Ovary (tissue), 9 donors: Measurements from ENCODE around the gene CCDC138. TPM values are rescaled to one million over a fixed set of nuclear protein-coding genes. Genes with fewer than 3 reads are reported as not detected.

Experiments
- DNase-seq, 5 donors: peaks; one replicate each; pipeline ENCODE4 v3.0.0-alpha.2; 2019 to 2020
- H3K27ac ChIP-seq, 2 donors: fragments of 200-600 bp; one replicate each; pipeline versions ENCODE4 v1.5.1 to v1.8.0; 2019 to 2022
- H3K27me3 ChIP-seq: fragments of 200-600 bp; one replicate; pipeline ENCODE4 v1.8.0; 2022
- H3K36me3 ChIP-seq: fragments of 200-600 bp; sonication (generic); one replicate; pipeline ENCODE4 v1.5.1; 2019
- H3K4me1 ChIP-seq: one replicate; pipeline ENCODE4 v1.8.1; 2013; ENCODE audit warnings: mild to moderate bottlenecking, moderate library complexity; ENCODE audit not compliant: insufficient read depth
- H3K4me3 ChIP-seq: fragments of 200-600 bp; sonication (generic); one replicate; pipeline ENCODE4 v1.5.1; 2017
- H3K9me3 ChIP-seq, 2 donors: fragments of 200-600 bp in 1 of 2; sonication (generic) in 1 of 2; one replicate each; pipeline versions ENCODE4 v1.5.1 to v1.8.1; 2013 to 2019; ENCODE audit warnings: mild to moderate bottlenecking in 1 of 2, moderate library complexity in 1 of 2
- CTCF ChIP-seq, 3 donors: fragments of 450-650 bp in 2 of 3; fragments of 200-600 bp in 1 of 3; IDR thresholded peaks; one replicate each; pipeline versions ENCODE4 v1.5.1 to v1.8.0; 2016 to 2022; ENCODE audit warnings: antibody characterized with exemption in 3 of 3, mild to moderate bottlenecking in 1 of 3
- EP300 ChIP-seq: sonication (generic); formaldehyde crosslinking; IDR thresholded peaks from one replicate; pipeline ENCODE4 v1.6.1; 2017; ENCODE audit warnings: antibody characterized with exemption
- POLR2A ChIP-seq: fragments of 450-650 bp; IDR thresholded peaks from one replicate; pipeline ENCODE4 v1.6.1; 2017; ENCODE audit warnings: antibody characterized with exemption, mild to moderate bottlenecking, moderate library complexity
- WGBS, 3 donors: extraction: QIAGEN DNeasy Blood & Tissue Kit in 1 of 3; methylation state at CpG; one replicate each; pipeline versions ENCODE4 v1.1.5 to v1.1.7; 2013 to 2017; 5-methylcytosine and 5-hydroxymethylcytosine counted together
- intact Hi-C, 4 donors: fragments of 100-400 bp; cut with DNase I; formaldehyde crosslinking; loops; one replicate each; pipeline versions ENCODE4 v1.11.0 to v1.15.1; 2022 to 2023
- polyA plus RNA-seq, 2 donors: library from polyadenylated mRNA; stranded (reverse); fragments of 200-250 nt in 1 of 2; fragments of 350-450 nt in 1 of 2; fragmentation: Illumina TruSeq in 1 of 2; extraction: RNeasy Lipid Tissue Mini Kit (QIAGEN cat#74804) in 1 of 2; gene quantifications; one replicate each; pipeline ENCODE4 v1.2.3, GENCODE V29; 2013 to 2014
- total RNA-seq, 7 donors: library from RNA; depleted of rRNA in 2 of 7; stranded (reverse); fragments of >200 nt in 2 of 7; fragmentation: NEBNext Ultra II Directional in 3 of 7; extraction: Animal tissue kit (Norgen Biotek cat#: 25700) in 3 of 7; gene quantifications; one replicate each; pipeline versions ENCODE4 v1.1.0 to v1.2.4, GENCODE V29; 2016 to 2023
- donor health status: DM: no; HTN: no; CAD: no; lungs with moderate emphysema.
- donor health status: DM: no; HTN: no; CAD: no.
- donor health status: Bipolar disorder and iron deficiency.
- donor health status: DM: yes; HTN: yes; CAD: no.
- donor health status: DM: no; HTN: no; CAD: no.
- donor health status: DM: yes; HTN: yes; CAD: no.

The CCDC138 gene
- total and polyA plus RNA-seq, 9 donors, result 1.9 to 8.6 (median 4.6) TPM

GRCh38 chr2:108918941-108919341, 132.4 kb downstream of the CCDC138 start:
- Histone ChIP-seq H3K4me1 (no peaks in the 10 kb centered on the region), H3K27me3 (no peaks in the 10 kb centered on the region), H3K4me3 (no peak overlapping the region), H3K27ac (no peak overlapping the region), H3K36me3 (no peaks in the 10 kb centered on the region), H3K9me3 (no peaks in the 10 kb centered on the region)
- TF ChIP-seq POLR2A (no peak), EP300 (no peak), CTCF (IDR thresholded peaks at IDR 0.05) (no peak)
- intact Hi-C loops, result no loop called here
- peak in 1 of 5 donors; percentile 3 for DNase-seq
- WGBS, 3 donors, result 91 to 94% (median 93%) methylated on average over 14 of the region's 14 CpGs

GRCh38 chr2:108919571-108920373, 133.2 kb downstream of the CCDC138 start:
- Histone ChIP-seq H3K27me3 (no peaks in the 10 kb centered on the region), H3K4me3 (no peak overlapping the region), H3K4me1 (no peaks in the 10 kb centered on the region), H3K9me3 (no peaks in the 10 kb centered on the region), H3K27ac (no peak overlapping the region), H3K36me3 (no peaks in the 10 kb centered on the region)
- intact Hi-C loops, result no loop called here
- peak in 1 of 5 donors; percentile 19 for DNase-seq
- TF ChIP-seq EP300, result no peak
- TF ChIP-seq POLR2A, result no peak
- no peak for TF ChIP-seq CTCF (IDR thresholded peaks at IDR 0.05)
- WGBS, 3 donors, result 90 to 92% (median 92%) methylated on average over 19 of the region's 19 CpGs

- Histone ChIP-seq H3K36me3 (no peaks in the 10 kb centered on the region), H3K9me3 (no peaks in the 10 kb centered on the region), H3K27me3 (no peaks in the 10 kb centered on the region), H3K27ac (no peak overlapping the region), H3K4me3 (no peak overlapping the region), H3K4me1 (no peaks in the 10 kb centered on the region)
- DNase-seq, result no peak
- intact Hi-C loops, result no loop called here
- TF ChIP-seq POLR2A (no peak), EP300 (no peak), CTCF (IDR thresholded peaks at IDR 0.05) (no peak)
- WGBS, 3 donors, result 71 to 77% (median 75%) methylated on average over 7 of the region's 7 CpGs
Observed at GRCh38 chr2:108920686-108921085, 134.1 kb downstream of the CCDC138 start.

GRCh38 chr2:108921096-108922030, 134.8 kb downstream of the CCDC138 start:
- DNase-seq, result peak in 1 of 5 donors; percentile 13
- Histone ChIP-seq H3K4me1 (no peaks in the 10 kb centered on the region), H3K27ac (no peak overlapping the region), H3K9me3 (no peaks in the 10 kb centered on the region), H3K27me3 (no peaks in the 10 kb centered on the region), H3K36me3 (no peaks in the 10 kb centered on the region), H3K4me3 (no peak overlapping the region)
- TF ChIP-seq EP300, result no peak
- TF ChIP-seq CTCF (IDR thresholded peaks at IDR 0.05), result no peak
- TF ChIP-seq POLR2A, result no peak
- intact Hi-C loops, result no loop called here
- WGBS, 3 donors, result 83 to 89% (median 86%) methylated on average over 16 of the region's 16 CpGs
